B cell (primary cell): ENCODE results near the gene CNTNAP2.

Experiments used
- CTCF ChIP-seq: fragments of 200-600 bp; IDR thresholded peaks from one replicate; pipeline ENCODE4 v1.8.0; 2022; ENCODE audit warnings: antibody characterized with exemption, mild to moderate bottlenecking
- EZH2 ChIP-seq: IDR thresholded peaks from 2 replicates; pipeline ENCODE4 v1.6.1; 2012; ENCODE audit warnings: borderline replicate concordance, low read depth, mild to moderate bottlenecking, moderate library complexity, low read length; ENCODE audit not compliant: insufficient read depth, poor library complexity, severe bottlenecking

DNA sequence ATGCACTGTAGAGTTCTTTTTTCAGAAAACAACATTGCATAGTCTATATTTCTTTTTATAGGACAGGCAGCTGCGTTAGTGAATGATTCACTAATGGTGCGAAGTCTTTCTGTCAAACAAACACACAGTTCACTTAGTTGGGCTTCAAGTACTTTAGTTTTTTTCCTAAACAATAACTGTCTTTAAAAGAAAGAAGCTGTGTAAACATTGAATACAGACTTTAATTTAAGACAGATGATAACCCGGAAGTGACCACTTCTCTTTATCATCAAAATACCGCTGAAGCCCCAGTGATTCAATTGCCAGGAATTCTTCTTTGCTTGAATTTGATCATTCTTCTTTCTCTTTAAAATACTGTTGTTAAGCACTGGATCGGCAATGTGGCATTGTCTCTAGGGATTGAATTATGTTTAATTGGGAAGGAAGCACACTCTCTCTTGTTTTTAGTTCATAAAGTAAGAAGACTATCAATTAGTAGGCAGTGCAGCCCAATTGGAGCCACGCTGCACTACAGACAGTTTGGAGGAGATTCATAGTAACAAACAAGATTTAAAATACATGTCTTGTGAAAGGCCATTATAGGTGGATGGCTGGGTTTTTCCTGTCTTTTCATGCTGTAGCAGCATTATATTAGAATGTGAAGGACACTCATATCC, 30.4 kb downstream of the CNTNAP2 start:
- TF ChIP-seq CTCF (no peak), EZH2 (no peak)
